Body of pancreas (tissue), 4 donors: Measurements from ENCODE around the gene MKX.

Experiments used
- CTCF ChIP-seq, 7 experiments: fragments of 450-650 bp in 4 of 7; fragments of 200-600 bp in 3 of 7; sonication (generic) in 3 of 7; IDR thresholded peaks; one replicate each; pipeline ENCODE4 v1.5.1; 2016 to 2019; ENCODE audit warnings: antibody characterized with exemption in 7 of 7
- POLR2A ChIP-seq, 3 donors: fragments of 450-650 bp; IDR thresholded peaks; one replicate each; pipeline ENCODE4 v1.6.1; 2016; ENCODE audit warnings: antibody characterized with exemption in 3 of 3, mild to moderate bottlenecking in 2 of 3

- TF ChIP-seq CTCF (IDR thresholded peaks at IDR 0.05) (no peak), POLR2A (IDR thresholded peaks at IDR 0.05) (no peak)
Observed at GRCh38 chr10:27637601-27638000, 108.0 kb downstream of the MKX start.
